Ishikawa (cell line): ENCODE measurements around the gene ANKRD24.

Experiments used
- TF ChIP-seq, protein P1 (sequence below): IDR thresholded peaks from 2 replicates; pipeline ENCODE4 v1.6.1; 2012
- TF ChIP-seq, protein P2 (sequence below): IDR thresholded peaks from 2 replicates; pipeline ENCODE4 v1.6.1; 2012; ENCODE audit warnings: low read depth, mild to moderate bottlenecking

DNA sequence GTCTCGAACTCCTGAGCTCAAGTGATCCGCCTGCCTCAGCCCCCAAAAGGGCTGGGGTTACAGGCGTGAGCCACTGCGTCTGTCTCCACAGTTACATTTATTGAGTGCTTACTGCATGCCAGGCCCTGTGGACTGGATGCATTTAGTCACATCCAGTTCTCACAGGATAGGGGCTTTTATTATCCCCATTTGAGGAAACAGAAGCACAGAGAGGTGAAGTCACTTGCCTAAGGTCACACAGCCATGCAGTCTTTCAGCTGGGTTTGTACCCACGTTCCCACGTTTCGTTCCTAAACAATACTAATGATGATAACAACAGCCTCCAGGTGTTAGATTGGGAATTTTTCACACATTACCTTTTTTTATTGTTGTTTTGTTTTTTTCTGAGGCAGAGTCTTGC is 37.7 kb downstream of the ANKRD24 start:
- TF ChIP-seq, protein P1, sequence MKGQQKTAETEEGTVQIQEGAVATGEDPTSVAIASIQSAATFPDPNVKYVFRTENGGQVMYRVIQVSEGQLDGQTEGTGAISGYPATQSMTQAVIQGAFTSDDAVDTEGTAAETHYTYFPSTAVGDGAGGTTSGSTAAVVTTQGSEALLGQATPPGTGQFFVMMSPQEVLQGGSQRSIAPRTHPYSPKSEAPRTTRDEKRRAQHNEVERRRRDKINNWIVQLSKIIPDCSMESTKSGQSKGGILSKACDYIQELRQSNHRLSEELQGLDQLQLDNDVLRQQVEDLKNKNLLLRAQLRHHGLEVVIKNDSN: no peak
- TF ChIP-seq, protein P2, sequence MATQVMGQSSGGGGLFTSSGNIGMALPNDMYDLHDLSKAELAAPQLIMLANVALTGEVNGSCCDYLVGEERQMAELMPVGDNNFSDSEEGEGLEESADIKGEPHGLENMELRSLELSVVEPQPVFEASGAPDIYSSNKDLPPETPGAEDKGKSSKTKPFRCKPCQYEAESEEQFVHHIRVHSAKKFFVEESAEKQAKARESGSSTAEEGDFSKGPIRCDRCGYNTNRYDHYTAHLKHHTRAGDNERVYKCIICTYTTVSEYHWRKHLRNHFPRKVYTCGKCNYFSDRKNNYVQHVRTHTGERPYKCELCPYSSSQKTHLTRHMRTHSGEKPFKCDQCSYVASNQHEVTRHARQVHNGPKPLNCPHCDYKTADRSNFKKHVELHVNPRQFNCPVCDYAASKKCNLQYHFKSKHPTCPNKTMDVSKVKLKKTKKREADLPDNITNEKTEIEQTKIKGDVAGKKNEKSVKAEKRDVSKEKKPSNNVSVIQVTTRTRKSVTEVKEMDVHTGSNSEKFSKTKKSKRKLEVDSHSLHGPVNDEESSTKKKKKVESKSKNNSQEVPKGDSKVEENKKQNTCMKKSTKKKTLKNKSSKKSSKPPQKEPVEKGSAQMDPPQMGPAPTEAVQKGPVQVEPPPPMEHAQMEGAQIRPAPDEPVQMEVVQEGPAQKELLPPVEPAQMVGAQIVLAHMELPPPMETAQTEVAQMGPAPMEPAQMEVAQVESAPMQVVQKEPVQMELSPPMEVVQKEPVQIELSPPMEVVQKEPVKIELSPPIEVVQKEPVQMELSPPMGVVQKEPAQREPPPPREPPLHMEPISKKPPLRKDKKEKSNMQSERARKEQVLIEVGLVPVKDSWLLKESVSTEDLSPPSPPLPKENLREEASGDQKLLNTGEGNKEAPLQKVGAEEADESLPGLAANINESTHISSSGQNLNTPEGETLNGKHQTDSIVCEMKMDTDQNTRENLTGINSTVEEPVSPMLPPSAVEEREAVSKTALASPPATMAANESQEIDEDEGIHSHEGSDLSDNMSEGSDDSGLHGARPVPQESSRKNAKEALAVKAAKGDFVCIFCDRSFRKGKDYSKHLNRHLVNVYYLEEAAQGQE: no peak
